GM23338 (cell line): ENCODE data around the gene KIRREL3. TPM values are rescaled to one million over a fixed set of nuclear protein-coding genes. Genes with fewer than 3 reads are reported as not detected.

Experiments used
- ATAC-seq: fragments of 200-7000 bp; cut with Tn5 transposase; 3 replicates; pipeline ENCODE4 v1.9.1; 2020
- DNase-seq: peaks from one replicate; pipeline ENCODE4 v3.0.0-alpha.2; 2015; ENCODE audit warnings: low spot score
- H2AFZ ChIP-seq: fragments of 200-600 bp; sonication (generic); 2 replicates; pipeline ENCODE4 v1.8.0; 2016; ENCODE audit warnings: antibody characterized with exemption, mild to moderate bottlenecking, moderate library complexity
- H3F3A ChIP-seq: fragments of 200-600 bp; sonication (generic); replicated peaks from 2 replicates; pipeline ENCODE4 v1.8.0; 2017; ENCODE audit warnings: antibody characterized with exemption, mixed run types, low read depth
- H3K27ac ChIP-seq: fragments of 200-600 bp; sonication (generic); 2 replicates; pipeline ENCODE4 v1.6.1; 2016; ENCODE audit warnings: low read depth
- H3K27me3 ChIP-seq: fragments of 200-600 bp; sonication (generic); 2 replicates; pipeline ENCODE4 v1.8.0; 2016; ENCODE audit warnings: mild to moderate bottlenecking, mixed run types, moderate library complexity; ENCODE audit not compliant: insufficient read depth
- H3K36me3 ChIP-seq: fragments of 200-600 bp; sonication (generic); 2 replicates; pipeline ENCODE4 v1.8.0; 2016; ENCODE audit warnings: mild to moderate bottlenecking; ENCODE audit not compliant: insufficient read depth
- H3K4me1 ChIP-seq: fragments of 200-600 bp; sonication (generic); 2 replicates; pipeline ENCODE4 v1.8.0; 2016; ENCODE audit warnings: mild to moderate bottlenecking, moderate library complexity; ENCODE audit not compliant: insufficient read depth
- H3K4me2 ChIP-seq: fragments of 200-600 bp; sonication (generic); 2 replicates; pipeline ENCODE4 v1.7.1; 2017; ENCODE audit warnings: mixed run types
- H3K4me3 ChIP-seq: fragments of 200-600 bp; sonication (generic); 2 replicates; pipeline ENCODE4 v1.6.1; 2016; ENCODE audit warnings: mixed run types
- H3K79me2 ChIP-seq: fragments of 200-600 bp; sonication (generic); replicated peaks from 2 replicates; pipeline ENCODE4 v1.8.0; 2017; ENCODE audit warnings: mild to moderate bottlenecking; ENCODE audit not compliant: insufficient read depth
- H3K9me2 ChIP-seq: fragments of 200-600 bp; sonication (generic); 2 replicates; pipeline ENCODE4 v1.8.0; 2017; ENCODE audit not compliant: insufficient read depth
- H4K20me1 ChIP-seq: fragments of 200-600 bp; sonication (generic); replicated peaks from 2 replicates; pipeline ENCODE4 v1.8.0; 2017; ENCODE audit warnings: mild to moderate bottlenecking; ENCODE audit not compliant: insufficient read depth
- H3K27ac Mint-ChIP-seq: 2 replicates; pipeline ENCODE4 v1.8.0; 2020; ENCODE audit warnings: inconsistent platforms, mild to moderate bottlenecking, moderate library complexity, mixed read lengths
- H3K27me3 Mint-ChIP-seq: 3 replicates; pipeline ENCODE4 v1.8.0; 2022; ENCODE audit warnings: low read depth, mild to moderate bottlenecking, moderate library complexity, mixed read lengths, inconsistent platforms; ENCODE audit not compliant: insufficient read depth, poor library complexity
- H3K36me3 Mint-ChIP-seq: 3 replicates; pipeline ENCODE4 v1.8.0; 2021; ENCODE audit warnings: low read depth, mild to moderate bottlenecking, inconsistent platforms, moderate library complexity, mixed read lengths
- H3K4me1 Mint-ChIP-seq: 3 replicates; pipeline ENCODE4 v1.8.0; 2020; ENCODE audit warnings: mild to moderate bottlenecking, inconsistent platforms, mixed read lengths
- H3K4me3 Mint-ChIP-seq: 3 replicates; pipeline ENCODE4 v1.8.0; 2021; ENCODE audit warnings: moderate library complexity, mild to moderate bottlenecking, inconsistent platforms, mixed read lengths
- H3K9me3 Mint-ChIP-seq: 3 replicates; pipeline ENCODE4 v1.8.0; 2020; ENCODE audit warnings: moderate library complexity, mild to moderate bottlenecking, inconsistent platforms, mixed read lengths
- CREB1 ChIP-seq: fragments of 250-450 bp; sonication (Bioruptor Pico); IDR thresholded peaks from 2 replicates; pipeline ENCODE4 v1.5.0; 2020; ENCODE audit warnings: low read depth, mild to moderate bottlenecking, moderate library complexity
- EZH2 ChIP-seq: fragments of 200-600 bp; sonication (generic); IDR thresholded peaks from one replicate; pipeline ENCODE4 v1.8.0; 2017; ENCODE audit warnings: antibody characterized with exemption, mild to moderate bottlenecking, low read depth; ENCODE audit not compliant: unreplicated experiment
- EZH2phosphoT487 ChIP-seq: fragments of 200-600 bp; sonication (generic); IDR thresholded peaks from one replicate; pipeline ENCODE4 v1.8.1; 2018; ENCODE audit warnings: antibody characterized with exemption; ENCODE audit not compliant: unreplicated experiment
- JUNB ChIP-seq: IDR thresholded peaks from one replicate; pipeline ENCODE4 v1.6.1; 2016; ENCODE audit warnings: antibody characterized with exemption; ENCODE audit not compliant: unreplicated experiment
- POLR2AphosphoS5 ChIP-seq: IDR thresholded peaks from 2 replicates; pipeline ENCODE4 v1.6.1; 2016; ENCODE audit warnings: antibody characterized with exemption, low read depth
- ZNF114 ChIP-seq: fragments of 250-450 bp; sonication (Bioruptor Pico); IDR thresholded peaks from 2 replicates; pipeline ENCODE4 v1.5.0; 2020; ENCODE audit warnings: mild to moderate bottlenecking, moderate library complexity
- ZNF331 ChIP-seq: fragments of 250-450 bp; sonication (Bioruptor Pico); IDR thresholded peaks from 2 replicates; pipeline ENCODE4 v1.5.0; 2020; ENCODE audit warnings: low read depth, mild to moderate bottlenecking, moderate library complexity
- polyA plus RNA-seq: library from polyadenylated mRNA; unstranded; fragments of >200 nt; fragmentation: Nextera tagmentation; extraction: Ambion mirVana; gene quantifications from 2 replicates; pipeline ENCODE4 v1.2.1, GENCODE V29; 2016
- total RNA-seq: library from RNA; depleted of rRNA; stranded (reverse); fragments of >200 nt; shearing (Covaris generic); gene quantifications from 2 replicates; pipeline ENCODE4 v1.2.3, GENCODE V29; 2014
- TF ChIP-seq, protein P1 (sequence below): fragments of 250-450 bp; sonication (Bioruptor Pico); IDR thresholded peaks from 2 replicates; pipeline ENCODE4 v1.5.0; 2020; ENCODE audit warnings: mild to moderate bottlenecking, moderate library complexity
- TF ChIP-seq, protein P2 (sequence below): IDR thresholded peaks from 2 replicates; pipeline ENCODE4 v1.6.1; 2016; ENCODE audit warnings: antibody characterized with exemption
- TF ChIP-seq, protein P3 (sequence below): IDR thresholded peaks from one replicate; pipeline ENCODE4 v1.6.1; 2018; ENCODE audit warnings: antibody characterized with exemption; ENCODE audit not compliant: unreplicated experiment

Gene KIRREL3
- total and polyA plus RNA-seq, 2 experiments from 2014 or later, result 0.13 to 1.5 TPM

- peaks cover 7% of the 10 kb centered on the region for H3K27me3 Mint-ChIP-seq
- H3K4me2 ChIP-seq, result no peak overlapping the region
- ATAC-seq, result no peak
These were observed 594.7 kb downstream of the KIRREL3 start for GRCh38 chr11:126405906-126406305.

DNA sequence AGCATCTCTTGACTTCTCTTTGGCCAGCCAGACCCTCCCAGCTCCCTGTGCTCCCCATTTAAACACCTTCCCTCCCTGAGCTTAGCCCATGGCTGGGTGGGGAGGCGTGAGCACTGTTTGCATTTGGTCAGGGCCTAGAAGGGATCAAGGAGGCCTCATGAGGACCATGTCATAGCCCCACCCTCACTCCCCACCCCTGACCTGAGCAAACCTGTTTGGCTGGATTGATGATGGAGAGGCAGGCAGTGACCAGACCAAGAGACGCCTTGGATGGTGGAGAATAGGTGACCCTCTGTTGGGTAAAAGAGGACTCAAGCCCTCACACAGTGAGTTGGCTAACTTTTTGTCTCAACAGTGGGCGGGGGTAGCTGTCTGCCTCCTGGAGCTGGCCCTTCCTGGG, 595.2 kb downstream of the KIRREL3 start:
- peaks cover 7% of the 10 kb centered on the region for H3K27me3 Mint-ChIP-seq
- peaks cover 29% of the 10 kb centered on the region for H3K4me1 Mint-ChIP-seq
- Histone ChIP-seq H3K4me1 (peaks cover 16% of the 10 kb centered on the region), H3K27ac (no peak overlapping the region), H3K36me3 (no peaks in the 10 kb centered on the region), H3K27me3 (no peaks in the 10 kb centered on the region), H2AFZ (no peak overlapping the region), H3K9me2 (no peaks in the 10 kb centered on the region), H3K4me3 (no peak overlapping the region), H3K4me2 (no peak overlapping the region), H3F3A (0 out of 2 replicates have a peak, but pooled peaks cover 3% of the 10 kb centered on the region), H4K20me1 (no peaks in the 10 kb centered on the region), H3K79me2 (no peaks in the 10 kb centered on the region)
- peaks cover 13% of the 10 kb centered on the region; the same call in 2 of the 3 replicates for H3K36me3 Mint-ChIP-seq
- no peak overlapping the region for H3K27ac Mint-ChIP-seq
- no peaks in the 10 kb centered on the region for H3K9me3 Mint-ChIP-seq
- no peak for DNase-seq
- ATAC-seq, result no peak
- no peak overlapping the region for H3K4me3 Mint-ChIP-seq
- TF ChIP-seq JUNB, result no peak
- no peak for TF ChIP-seq POLR2AphosphoS5
- no peak for TF ChIP-seq CREB1 (CRISPR knock-in tag)
- no peak for TF ChIP-seq ZNF114
- TF ChIP-seq, protein P1, sequence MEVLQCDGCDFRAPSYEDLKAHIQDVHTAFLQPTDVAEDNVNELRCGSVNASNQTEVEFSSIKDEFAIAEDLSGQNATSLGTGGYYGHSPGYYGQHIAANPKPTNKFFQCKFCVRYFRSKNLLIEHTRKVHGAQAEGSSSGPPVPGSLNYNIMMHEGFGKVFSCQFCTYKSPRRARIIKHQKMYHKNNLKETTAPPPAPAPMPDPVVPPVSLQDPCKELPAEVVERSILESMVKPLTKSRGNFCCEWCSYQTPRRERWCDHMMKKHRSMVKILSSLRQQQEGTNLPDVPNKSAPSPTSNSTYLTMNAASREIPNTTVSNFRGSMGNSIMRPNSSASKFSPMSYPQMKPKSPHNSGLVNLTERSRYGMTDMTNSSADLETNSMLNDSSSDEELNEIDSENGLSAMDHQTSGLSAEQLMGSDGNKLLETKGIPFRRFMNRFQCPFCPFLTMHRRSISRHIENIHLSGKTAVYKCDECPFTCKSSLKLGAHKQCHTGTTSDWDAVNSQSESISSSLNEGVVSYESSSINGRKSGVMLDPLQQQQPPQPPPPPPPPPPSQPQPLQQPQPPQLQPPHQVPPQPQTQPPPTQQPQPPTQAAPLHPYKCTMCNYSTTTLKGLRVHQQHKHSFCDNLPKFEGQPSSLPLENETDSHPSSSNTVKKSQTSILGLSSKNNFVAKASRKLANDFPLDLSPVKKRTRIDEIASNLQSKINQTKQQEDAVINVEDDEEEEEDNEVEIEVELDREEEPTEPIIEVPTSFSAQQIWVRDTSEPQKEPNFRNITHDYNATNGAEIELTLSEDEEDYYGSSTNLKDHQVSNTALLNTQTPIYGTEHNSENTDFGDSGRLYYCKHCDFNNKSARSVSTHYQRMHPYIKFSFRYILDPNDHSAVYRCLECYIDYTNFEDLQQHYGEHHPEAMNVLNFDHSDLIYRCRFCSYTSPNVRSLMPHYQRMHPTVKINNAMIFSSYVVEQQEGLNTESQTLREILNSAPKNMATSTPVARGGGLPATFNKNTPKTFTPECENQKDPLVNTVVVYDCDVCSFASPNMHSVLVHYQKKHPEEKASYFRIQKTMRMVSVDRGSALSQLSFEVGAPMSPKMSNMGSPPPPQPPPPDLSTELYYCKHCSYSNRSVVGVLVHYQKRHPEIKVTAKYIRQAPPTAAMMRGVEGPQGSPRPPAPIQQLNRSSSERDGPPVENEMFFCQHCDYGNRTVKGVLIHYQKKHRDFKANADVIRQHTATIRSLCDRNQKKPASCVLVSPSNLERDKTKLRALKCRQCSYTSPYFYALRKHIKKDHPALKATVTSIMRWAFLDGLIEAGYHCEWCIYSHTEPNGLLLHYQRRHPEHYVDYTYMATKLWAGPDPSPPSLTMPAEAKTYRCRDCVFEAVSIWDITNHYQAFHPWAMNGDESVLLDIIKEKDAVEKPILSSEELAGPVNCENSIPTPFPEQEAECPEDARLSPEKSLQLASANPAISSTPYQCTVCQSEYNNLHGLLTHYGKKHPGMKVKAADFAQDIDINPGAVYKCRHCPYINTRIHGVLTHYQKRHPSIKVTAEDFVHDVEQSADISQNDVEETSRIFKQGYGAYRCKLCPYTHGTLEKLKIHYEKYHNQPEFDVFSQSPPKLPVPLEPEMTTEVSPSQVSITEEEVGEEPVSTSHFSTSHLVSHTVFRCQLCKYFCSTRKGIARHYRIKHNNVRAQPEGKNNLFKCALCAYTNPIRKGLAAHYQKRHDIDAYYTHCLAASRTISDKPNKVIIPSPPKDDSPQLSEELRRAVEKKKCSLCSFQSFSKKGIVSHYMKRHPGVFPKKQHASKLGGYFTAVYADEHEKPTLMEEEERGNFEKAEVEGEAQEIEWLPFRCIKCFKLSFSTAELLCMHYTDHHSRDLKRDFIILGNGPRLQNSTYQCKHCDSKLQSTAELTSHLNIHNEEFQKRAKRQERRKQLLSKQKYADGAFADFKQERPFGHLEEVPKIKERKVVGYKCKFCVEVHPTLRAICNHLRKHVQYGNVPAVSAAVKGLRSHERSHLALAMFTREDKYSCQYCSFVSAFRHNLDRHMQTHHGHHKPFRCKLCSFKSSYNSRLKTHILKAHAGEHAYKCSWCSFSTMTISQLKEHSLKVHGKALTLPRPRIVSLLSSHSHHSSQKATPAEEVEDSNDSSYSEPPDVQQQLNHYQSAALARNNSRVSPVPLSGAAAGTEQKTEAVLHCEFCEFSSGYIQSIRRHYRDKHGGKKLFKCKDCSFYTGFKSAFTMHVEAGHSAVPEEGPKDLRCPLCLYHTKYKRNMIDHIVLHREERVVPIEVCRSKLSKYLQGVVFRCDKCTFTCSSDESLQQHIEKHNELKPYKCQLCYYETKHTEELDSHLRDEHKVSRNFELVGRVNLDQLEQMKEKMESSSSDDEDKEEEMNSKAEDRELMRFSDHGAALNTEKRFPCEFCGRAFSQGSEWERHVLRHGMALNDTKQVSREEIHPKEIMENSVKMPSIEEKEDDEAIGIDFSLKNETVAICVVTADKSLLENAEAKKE, result no peak
- TF ChIP-seq ZNF331, result no peak
- no peak for TF ChIP-seq EZH2phosphoT487
- no peak for TF ChIP-seq EZH2
- TF ChIP-seq, protein P2, sequence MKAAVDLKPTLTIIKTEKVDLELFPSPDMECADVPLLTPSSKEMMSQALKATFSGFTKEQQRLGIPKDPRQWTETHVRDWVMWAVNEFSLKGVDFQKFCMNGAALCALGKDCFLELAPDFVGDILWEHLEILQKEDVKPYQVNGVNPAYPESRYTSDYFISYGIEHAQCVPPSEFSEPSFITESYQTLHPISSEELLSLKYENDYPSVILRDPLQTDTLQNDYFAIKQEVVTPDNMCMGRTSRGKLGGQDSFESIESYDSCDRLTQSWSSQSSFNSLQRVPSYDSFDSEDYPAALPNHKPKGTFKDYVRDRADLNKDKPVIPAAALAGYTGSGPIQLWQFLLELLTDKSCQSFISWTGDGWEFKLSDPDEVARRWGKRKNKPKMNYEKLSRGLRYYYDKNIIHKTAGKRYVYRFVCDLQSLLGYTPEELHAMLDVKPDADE, result no peak

More at GRCh38 chr11:126405906-126406305, 594.7 kb downstream of the KIRREL3 start:
- Mint-ChIP-seq H3K9me3 (no peaks in the 10 kb centered on the region), H3K36me3 (peaks cover 18% of the 10 kb centered on the region; the same call in 2 of the 3 replicates), H3K4me1 (peaks cover 26% of the 10 kb centered on the region), H3K4me3 (no peak overlapping the region), H3K27ac (peak overlapping the region; percentile 65; the same call in 1 of the 2 replicates)
- no peaks in the 10 kb centered on the region for H3K79me2 ChIP-seq
- 0 out of 2 replicates have a peak, but pooled peaks cover 3% of the 10 kb centered on the region for H3F3A ChIP-seq
- H3K4me3 ChIP-seq, result no peak overlapping the region
- H3K27me3 ChIP-seq, result no peaks in the 10 kb centered on the region
- TF ChIP-seq, protein P3, sequence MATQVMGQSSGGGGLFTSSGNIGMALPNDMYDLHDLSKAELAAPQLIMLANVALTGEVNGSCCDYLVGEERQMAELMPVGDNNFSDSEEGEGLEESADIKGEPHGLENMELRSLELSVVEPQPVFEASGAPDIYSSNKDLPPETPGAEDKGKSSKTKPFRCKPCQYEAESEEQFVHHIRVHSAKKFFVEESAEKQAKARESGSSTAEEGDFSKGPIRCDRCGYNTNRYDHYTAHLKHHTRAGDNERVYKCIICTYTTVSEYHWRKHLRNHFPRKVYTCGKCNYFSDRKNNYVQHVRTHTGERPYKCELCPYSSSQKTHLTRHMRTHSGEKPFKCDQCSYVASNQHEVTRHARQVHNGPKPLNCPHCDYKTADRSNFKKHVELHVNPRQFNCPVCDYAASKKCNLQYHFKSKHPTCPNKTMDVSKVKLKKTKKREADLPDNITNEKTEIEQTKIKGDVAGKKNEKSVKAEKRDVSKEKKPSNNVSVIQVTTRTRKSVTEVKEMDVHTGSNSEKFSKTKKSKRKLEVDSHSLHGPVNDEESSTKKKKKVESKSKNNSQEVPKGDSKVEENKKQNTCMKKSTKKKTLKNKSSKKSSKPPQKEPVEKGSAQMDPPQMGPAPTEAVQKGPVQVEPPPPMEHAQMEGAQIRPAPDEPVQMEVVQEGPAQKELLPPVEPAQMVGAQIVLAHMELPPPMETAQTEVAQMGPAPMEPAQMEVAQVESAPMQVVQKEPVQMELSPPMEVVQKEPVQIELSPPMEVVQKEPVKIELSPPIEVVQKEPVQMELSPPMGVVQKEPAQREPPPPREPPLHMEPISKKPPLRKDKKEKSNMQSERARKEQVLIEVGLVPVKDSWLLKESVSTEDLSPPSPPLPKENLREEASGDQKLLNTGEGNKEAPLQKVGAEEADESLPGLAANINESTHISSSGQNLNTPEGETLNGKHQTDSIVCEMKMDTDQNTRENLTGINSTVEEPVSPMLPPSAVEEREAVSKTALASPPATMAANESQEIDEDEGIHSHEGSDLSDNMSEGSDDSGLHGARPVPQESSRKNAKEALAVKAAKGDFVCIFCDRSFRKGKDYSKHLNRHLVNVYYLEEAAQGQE, result no peak
- no peak for TF ChIP-seq EZH2phosphoT487
- H2AFZ ChIP-seq, result no peak overlapping the region
- no peaks in the 10 kb centered on the region for H4K20me1 ChIP-seq
- H3K36me3 ChIP-seq, result no peaks in the 10 kb centered on the region
- peaks cover 16% of the 10 kb centered on the region for H3K4me1 ChIP-seq
- no peaks in the 10 kb centered on the region for H3K9me2 ChIP-seq
- H3K27ac ChIP-seq, result no peak overlapping the region
- no peak for DNase-seq
